PFSK-1 (cell line): ENCODE results near the gene PHLDA1.

ENCODE experiments used
- FOXP2 ChIP-seq: optimal IDR thresholded peaks from 2 replicates; pipeline ENCODE3; 2011; ENCODE audit warnings: borderline replicate concordance, control low read depth, inconsistent platforms; ENCODE audit not compliant: insufficient read depth; ENCODE audit errors: extremely low read length, extremely low read depth
- POLR2AphosphoS5 ChIP-seq: IDR thresholded peaks from 2 replicates; pipeline ENCODE4 v1.6.1; 2012; ENCODE audit warnings: low read depth, mild to moderate bottlenecking, control low read depth, low read length, moderate library complexity
- SIN3A ChIP-seq: IDR thresholded peaks from 2 replicates; pipeline ENCODE4 v1.6.1; 2012; ENCODE audit warnings: mild to moderate bottlenecking, low read length, moderate library complexity, borderline replicate concordance; ENCODE audit not compliant: insufficient read depth
- TAF1 ChIP-seq: IDR thresholded peaks from 2 replicates; pipeline ENCODE4 v1.6.1; 2012; ENCODE audit warnings: low read length, control low read depth, borderline replicate concordance; ENCODE audit not compliant: insufficient read depth
- TF ChIP-seq, protein P1 (sequence below), 2 experiments: IDR thresholded peaks; 2 replicates each; pipeline versions ENCODE4 v1.6.1 to v1.8.0; 2011 to 2012; ENCODE audit warnings: low read depth in 2 of 2, low read length in 2 of 2, control low read depth in 1 of 2, inconsistent platforms in 1 of 2, mild to moderate bottlenecking in 1 of 2, moderate library complexity in 1 of 2; ENCODE audit not compliant: insufficient read depth in 1 of 2

The PHLDA1 gene

DNA sequence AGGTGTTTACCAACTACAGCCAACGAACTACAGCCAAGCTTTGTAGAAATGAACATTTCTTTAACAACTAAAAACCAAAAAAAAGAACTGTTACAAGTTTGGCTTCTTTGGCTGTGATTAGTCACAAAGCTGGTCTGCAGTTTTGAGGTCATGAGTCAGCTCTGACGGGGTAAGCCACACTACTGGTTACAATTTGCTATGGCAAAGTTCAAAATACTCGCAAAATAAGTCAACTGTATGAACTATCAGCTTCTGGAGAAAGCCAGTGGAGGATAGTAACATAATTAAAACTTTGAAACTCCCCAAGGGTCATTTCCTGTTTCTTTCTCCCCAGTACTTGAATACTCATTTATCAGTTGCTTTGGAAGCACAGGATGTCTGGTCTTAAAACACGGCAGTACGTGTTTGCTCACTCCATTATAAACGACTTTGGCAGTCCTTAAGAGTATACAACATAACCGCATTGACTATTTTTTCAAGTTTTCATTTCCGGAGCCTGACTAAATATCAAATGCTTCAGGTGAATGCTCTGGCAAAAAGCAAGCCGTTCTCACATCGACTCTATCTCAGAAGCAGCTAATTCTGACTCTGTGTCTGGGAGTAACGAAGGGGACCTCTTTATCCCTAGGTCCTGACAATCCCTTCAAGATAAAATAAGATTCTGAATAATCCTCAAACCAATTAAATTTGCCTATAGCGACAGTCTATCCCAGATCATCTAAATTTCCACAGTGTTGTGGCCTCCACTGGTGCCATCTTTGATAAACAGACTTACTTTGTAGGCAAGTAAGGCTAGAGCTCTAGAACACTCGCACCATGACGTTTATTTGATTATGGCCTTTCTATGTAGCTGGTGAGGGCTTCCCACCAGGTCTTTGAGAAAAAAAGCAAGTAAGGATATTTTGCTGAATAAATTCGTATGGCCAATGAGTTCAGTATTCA is 10.6 kb downstream of the PHLDA1 start:
- TF ChIP-seq FOXP2 (no peak), TAF1 (no peak), SIN3A (no peak), POLR2AphosphoS5 (no peak)
- TF ChIP-seq, protein P1, sequence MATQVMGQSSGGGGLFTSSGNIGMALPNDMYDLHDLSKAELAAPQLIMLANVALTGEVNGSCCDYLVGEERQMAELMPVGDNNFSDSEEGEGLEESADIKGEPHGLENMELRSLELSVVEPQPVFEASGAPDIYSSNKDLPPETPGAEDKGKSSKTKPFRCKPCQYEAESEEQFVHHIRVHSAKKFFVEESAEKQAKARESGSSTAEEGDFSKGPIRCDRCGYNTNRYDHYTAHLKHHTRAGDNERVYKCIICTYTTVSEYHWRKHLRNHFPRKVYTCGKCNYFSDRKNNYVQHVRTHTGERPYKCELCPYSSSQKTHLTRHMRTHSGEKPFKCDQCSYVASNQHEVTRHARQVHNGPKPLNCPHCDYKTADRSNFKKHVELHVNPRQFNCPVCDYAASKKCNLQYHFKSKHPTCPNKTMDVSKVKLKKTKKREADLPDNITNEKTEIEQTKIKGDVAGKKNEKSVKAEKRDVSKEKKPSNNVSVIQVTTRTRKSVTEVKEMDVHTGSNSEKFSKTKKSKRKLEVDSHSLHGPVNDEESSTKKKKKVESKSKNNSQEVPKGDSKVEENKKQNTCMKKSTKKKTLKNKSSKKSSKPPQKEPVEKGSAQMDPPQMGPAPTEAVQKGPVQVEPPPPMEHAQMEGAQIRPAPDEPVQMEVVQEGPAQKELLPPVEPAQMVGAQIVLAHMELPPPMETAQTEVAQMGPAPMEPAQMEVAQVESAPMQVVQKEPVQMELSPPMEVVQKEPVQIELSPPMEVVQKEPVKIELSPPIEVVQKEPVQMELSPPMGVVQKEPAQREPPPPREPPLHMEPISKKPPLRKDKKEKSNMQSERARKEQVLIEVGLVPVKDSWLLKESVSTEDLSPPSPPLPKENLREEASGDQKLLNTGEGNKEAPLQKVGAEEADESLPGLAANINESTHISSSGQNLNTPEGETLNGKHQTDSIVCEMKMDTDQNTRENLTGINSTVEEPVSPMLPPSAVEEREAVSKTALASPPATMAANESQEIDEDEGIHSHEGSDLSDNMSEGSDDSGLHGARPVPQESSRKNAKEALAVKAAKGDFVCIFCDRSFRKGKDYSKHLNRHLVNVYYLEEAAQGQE (IDR thresholded peaks at IDR 0.05; ENCODE audit: insufficient read depth in 1 of 2, low read depth in 2 of 2, low read length in 2 of 2), result no peak

DNA sequence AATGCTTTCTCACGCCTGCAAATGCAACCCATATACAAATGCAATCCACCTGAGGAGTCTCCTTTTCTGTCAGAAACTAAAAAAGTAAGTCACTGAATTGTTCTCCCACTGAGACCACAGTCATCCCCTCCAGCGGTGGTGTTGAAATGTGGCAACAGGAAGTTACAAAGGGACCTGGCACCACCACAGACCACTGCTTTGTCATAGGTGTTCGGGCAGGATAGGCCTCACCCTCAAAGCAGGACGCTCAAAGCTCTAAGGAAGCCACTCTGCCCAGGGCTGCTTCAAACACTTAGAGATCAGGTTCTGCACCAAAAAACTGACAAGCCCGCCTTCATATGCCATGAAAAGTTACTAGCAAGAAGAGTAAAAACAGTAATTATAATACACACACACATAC is 11.3 kb downstream of the PHLDA1 start:
- TF ChIP-seq TAF1 (no peak), SIN3A (no peak), POLR2AphosphoS5 (no peak), FOXP2 (no peak)
- TF ChIP-seq, protein P1 (IDR thresholded peaks at IDR 0.05; ENCODE audit: insufficient read depth in 1 of 2, low read depth in 2 of 2, low read length in 2 of 2), result no peak

DNA sequence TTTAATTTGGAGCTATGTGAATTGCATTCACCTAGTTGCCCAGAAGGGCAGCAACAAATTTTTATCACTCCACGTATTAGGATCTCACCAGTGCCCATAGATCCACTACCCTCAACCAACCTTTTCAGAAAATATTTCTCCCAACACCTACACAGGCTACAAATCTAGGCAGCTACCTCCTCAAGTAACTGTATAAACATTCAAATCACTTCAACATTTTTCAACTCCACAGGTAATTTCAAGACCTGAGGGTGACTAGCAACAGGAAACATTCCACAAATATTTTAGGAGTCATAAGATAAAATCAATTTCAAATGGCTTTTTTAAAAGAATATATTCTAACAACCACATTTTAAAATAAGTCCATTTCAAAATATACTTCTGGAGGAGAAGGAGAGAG is 12.9 kb downstream of the PHLDA1 start:
- no peak for TF ChIP-seq TAF1
- no peak for TF ChIP-seq FOXP2
- no peak for TF ChIP-seq POLR2AphosphoS5
- no peak for TF ChIP-seq SIN3A
- TF ChIP-seq, protein P1 (IDR thresholded peaks at IDR 0.05; ENCODE audit: insufficient read depth in 1 of 2, low read depth in 2 of 2, low read length in 2 of 2), result no peak

DNA sequence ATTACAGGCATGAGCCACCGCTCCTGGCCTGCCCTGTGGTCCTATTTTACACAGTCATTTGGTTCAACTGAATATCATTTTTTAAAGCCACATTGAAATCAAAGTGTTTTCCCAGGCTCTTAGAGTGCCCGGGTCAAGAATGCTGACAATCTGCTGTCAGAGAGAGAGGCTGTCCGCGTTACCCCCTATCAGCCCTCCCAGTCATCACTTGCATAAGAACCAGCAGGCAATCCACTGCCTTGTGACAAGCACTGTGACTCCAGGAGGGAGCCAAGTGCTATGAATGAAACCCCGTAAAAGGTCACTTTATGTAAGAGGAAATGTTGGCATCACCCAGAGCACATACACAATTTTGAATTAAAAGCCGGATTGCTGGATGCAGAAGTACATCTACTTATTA is 13.5 kb downstream of the PHLDA1 start:
- TF ChIP-seq, protein P1 (IDR thresholded peaks at IDR 0.05; ENCODE audit: insufficient read depth in 1 of 2, low read depth in 2 of 2, low read length in 2 of 2), result no peak
- TF ChIP-seq TAF1 (no peak), SIN3A (no peak), FOXP2 (no peak), POLR2AphosphoS5 (no peak)

DNA sequence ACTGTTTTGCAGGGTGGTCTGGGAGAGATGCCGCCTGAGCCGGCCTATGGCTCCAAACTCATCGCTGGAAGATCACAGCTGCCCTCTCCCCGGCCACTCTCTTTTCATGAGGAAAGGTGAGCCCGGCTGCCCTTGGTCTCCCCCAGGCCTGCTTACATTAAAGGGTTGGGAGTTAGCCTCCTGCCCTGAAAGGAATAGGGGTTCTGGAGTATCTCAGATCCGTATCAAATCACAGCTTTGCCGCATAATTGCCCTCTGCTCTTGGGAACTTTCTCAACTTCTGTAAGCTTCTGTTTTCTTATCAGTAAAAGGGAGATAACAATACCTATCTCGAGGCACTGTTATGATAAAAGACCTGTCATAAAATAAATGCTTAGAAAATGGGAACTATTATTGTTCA is 17.6 kb downstream of the PHLDA1 start:
- TF ChIP-seq SIN3A (no peak), POLR2AphosphoS5 (no peak), TAF1 (no peak), FOXP2 (no peak)
- TF ChIP-seq, protein P1 (IDR thresholded peaks at IDR 0.05; ENCODE audit: insufficient read depth in 1 of 2, low read depth in 2 of 2, low read length in 2 of 2), result no peak
